B cell (primary cell): ENCODE data around the gene SLC4A8.

ENCODE experiments used
- EZH2 ChIP-seq: IDR thresholded peaks from 2 replicates; pipeline ENCODE4 v1.6.1; 2012; ENCODE audit warnings: borderline replicate concordance, low read depth, mild to moderate bottlenecking, moderate library complexity, low read length; ENCODE audit not compliant: insufficient read depth, poor library complexity, severe bottlenecking
- TF ChIP-seq, protein P1 (sequence below): fragments of 200-600 bp; IDR thresholded peaks from one replicate; pipeline ENCODE4 v1.8.0; 2022; ENCODE audit warnings: antibody characterized with exemption, mild to moderate bottlenecking

DNA sequence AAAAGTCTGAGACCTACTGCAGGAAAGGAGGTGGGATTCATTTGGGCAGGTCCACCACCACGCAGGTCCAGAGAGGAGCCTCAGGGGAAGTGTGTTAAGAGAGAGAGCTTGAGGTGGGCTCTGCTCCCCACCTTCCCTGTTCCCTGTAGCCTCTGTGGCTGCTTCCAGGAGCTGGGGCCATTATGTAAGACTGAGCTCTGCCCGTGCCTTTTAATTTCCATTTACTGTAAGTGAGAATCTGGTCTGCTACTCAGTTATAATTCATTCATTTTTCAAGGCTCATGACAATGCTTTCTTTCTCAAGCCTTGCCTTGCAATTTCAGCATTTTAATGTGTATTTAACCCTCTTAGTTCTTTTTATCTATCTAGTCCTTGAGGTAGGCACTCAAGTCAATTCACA is 8.3 kb downstream of the SLC4A8 start:
- no peak for TF ChIP-seq EZH2
- TF ChIP-seq, protein P1, sequence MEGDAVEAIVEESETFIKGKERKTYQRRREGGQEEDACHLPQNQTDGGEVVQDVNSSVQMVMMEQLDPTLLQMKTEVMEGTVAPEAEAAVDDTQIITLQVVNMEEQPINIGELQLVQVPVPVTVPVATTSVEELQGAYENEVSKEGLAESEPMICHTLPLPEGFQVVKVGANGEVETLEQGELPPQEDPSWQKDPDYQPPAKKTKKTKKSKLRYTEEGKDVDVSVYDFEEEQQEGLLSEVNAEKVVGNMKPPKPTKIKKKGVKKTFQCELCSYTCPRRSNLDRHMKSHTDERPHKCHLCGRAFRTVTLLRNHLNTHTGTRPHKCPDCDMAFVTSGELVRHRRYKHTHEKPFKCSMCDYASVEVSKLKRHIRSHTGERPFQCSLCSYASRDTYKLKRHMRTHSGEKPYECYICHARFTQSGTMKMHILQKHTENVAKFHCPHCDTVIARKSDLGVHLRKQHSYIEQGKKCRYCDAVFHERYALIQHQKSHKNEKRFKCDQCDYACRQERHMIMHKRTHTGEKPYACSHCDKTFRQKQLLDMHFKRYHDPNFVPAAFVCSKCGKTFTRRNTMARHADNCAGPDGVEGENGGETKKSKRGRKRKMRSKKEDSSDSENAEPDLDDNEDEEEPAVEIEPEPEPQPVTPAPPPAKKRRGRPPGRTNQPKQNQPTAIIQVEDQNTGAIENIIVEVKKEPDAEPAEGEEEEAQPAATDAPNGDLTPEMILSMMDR: no peak
